ENCODE measurements around the gene PIWIL4. TPM values are rescaled to one million over a fixed set of nuclear protein-coding genes. Genes with fewer than 3 reads are reported as not detected.

PIWIL4 gene
- total RNA-seq, 2 donors from 2014 or later: 6.3 to 6.7 TPM

DNA sequence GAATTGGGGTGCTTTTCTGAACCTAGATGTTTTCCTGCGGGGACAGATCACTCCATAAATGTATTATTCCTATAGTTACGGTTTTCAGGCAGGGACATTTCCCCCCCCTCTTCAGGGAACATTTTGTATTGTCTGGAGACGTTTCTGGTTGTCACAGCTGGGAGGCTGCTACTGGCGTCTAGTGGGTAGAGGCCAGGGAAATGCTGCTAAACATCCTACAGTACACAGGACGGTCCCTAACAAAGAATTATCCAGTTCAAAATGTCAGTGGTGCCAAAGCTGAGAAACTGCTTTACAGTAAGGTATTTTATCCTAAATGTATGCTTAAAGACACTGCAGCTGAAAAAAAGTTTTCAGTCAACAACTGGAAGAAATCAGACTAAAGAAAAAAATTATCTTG, 19.4 kb downstream of the PIWIL4 start:
- H3K27ac ChIP-seq: no peak overlapping the region
- H3K9me3 ChIP-seq: no peaks in the 10 kb centered on the region
- intact Hi-C loops (cut with DNase I): no loop called here
- no peaks in the 10 kb centered on the region for H3K36me3 ChIP-seq
- no peaks in the 10 kb centered on the region for H3K4me1 ChIP-seq
- H3K9ac ChIP-seq (ENCODE audit: low read depth in 2 of 2, low read length in 2 of 2): no peak overlapping the region
- no peak for DNase-seq
- TF ChIP-seq, protein P1, sequence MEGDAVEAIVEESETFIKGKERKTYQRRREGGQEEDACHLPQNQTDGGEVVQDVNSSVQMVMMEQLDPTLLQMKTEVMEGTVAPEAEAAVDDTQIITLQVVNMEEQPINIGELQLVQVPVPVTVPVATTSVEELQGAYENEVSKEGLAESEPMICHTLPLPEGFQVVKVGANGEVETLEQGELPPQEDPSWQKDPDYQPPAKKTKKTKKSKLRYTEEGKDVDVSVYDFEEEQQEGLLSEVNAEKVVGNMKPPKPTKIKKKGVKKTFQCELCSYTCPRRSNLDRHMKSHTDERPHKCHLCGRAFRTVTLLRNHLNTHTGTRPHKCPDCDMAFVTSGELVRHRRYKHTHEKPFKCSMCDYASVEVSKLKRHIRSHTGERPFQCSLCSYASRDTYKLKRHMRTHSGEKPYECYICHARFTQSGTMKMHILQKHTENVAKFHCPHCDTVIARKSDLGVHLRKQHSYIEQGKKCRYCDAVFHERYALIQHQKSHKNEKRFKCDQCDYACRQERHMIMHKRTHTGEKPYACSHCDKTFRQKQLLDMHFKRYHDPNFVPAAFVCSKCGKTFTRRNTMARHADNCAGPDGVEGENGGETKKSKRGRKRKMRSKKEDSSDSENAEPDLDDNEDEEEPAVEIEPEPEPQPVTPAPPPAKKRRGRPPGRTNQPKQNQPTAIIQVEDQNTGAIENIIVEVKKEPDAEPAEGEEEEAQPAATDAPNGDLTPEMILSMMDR (IDR thresholded peaks at IDR 0.05): no peak
- no peak overlapping the region for H3K4me3 ChIP-seq
- no peaks in the 10 kb centered on the region for H3K27me3 ChIP-seq

DNA sequence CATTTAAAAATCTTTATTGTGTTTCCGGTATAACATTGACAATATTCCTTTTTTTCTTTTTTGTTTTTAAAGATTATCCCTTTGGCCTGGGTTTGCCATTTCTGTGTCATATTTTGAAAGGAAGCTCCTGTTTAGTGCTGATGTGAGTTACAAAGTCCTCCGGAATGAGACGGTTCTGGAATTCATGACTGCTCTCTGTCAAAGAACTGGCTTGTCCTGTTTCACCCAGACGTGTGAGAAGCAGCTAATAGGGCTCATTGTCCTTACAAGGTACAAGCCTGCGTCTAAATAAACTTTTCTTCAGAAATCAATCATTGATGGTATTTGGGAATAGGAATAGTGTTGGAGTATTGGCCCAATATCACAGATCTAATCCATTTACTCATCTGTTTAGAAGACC, 19.8 kb downstream of the PIWIL4 start:
- TF ChIP-seq, protein P1 (IDR thresholded peaks at IDR 0.05): no peak
- Histone ChIP-seq H3K27me3 (no peaks in the 10 kb centered on the region), H3K27ac (no peak overlapping the region), H3K4me3 (no peak overlapping the region), H3K36me3 (no peaks in the 10 kb centered on the region), H3K4me1 (no peaks in the 10 kb centered on the region), H3K9me3 (no peaks in the 10 kb centered on the region), H3K9ac (ENCODE audit: low read depth in 2 of 2, low read length in 2 of 2) (no peak overlapping the region)
- DNase-seq: no peak
- intact Hi-C loops (cut with DNase I): no loop called here

DNA sequence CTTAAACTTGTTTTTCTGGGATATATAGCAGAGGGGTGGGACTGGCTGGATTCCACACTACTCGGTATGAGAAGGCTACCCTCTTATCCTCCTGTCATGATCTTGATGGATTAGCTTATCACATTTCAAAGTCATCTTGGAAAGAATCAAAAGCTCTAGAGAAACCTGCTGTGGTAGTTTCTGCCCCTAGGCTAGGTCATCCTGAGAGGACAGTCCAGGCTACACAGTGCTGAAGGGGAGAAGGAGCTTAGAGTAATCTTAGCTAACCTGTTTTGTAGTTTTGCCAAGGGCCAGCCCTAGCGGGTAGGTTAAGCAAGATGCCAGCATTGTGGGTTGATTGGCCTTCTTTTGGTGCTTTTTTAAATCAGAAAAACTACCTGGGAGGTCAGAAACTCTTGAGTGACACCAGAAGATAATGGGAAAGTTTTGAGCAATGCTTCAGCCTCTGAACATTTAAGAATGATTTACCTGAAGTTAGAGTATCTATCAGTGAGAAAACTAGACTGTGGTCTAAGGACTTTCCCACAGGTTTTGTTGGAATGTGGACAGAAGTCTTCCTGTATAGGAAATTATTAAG, 21.3 kb downstream of the PIWIL4 start:
- Histone ChIP-seq H3K27me3 (no peaks in the 10 kb centered on the region), H3K9me3 (no peaks in the 10 kb centered on the region), H3K4me3 (no peak overlapping the region), H3K4me1 (no peaks in the 10 kb centered on the region), H3K9ac (ENCODE audit: low read depth in 2 of 2, low read length in 2 of 2) (no peak overlapping the region), H3K27ac (no peak overlapping the region), H3K36me3 (no peaks in the 10 kb centered on the region)
- TF ChIP-seq, protein P1 (IDR thresholded peaks at IDR 0.05): no peak
- DNase-seq: no peak
- intact Hi-C loops (cut with DNase I): no loop called here

DNA sequence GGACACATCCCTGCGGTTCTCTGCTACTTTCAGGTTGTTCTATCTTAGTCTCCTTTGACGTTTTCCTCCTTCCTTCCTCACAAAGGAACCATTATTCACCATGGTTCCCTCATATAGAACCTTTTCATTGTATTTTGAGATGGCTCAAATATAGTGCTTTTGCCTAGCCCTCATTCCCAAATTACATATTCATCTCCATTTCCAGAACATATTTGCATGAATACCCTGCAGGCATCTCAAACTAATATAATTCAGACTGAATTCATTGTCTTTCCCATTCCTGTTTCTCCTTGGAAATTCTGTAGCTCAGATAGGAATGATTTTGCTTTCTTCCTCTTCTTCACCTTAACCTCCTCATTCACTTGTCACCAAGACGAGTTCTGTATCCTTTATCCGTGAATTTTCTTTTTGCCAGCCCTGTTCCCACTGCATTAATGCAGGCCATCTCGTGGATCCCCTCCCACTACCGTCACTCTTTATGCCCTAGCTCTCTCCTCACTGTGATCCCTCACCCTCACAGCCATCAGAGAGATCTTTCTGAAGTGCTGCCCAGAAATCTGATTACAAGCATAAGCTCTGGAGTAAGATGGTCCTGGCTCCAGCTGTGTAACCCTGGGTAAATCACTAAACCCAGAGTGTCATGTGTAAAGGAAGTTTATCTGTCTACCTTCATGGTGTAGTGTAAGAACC, 23.3 kb downstream of the PIWIL4 start:
- no peak overlapping the region for H3K27ac ChIP-seq
- H3K9me3 ChIP-seq: no peaks in the 10 kb centered on the region
- no peak for DNase-seq
- no peaks in the 10 kb centered on the region for H3K27me3 ChIP-seq
- intact Hi-C loops (cut with DNase I): no loop called here
- H3K9ac ChIP-seq (ENCODE audit: low read depth in 2 of 2, low read length in 2 of 2): no peak overlapping the region
- H3K36me3 ChIP-seq: no peaks in the 10 kb centered on the region
- TF ChIP-seq, protein P1 (IDR thresholded peaks at IDR 0.05): no peak
- no peak overlapping the region for H3K4me3 ChIP-seq
- no peaks in the 10 kb centered on the region for H3K4me1 ChIP-seq

DNA sequence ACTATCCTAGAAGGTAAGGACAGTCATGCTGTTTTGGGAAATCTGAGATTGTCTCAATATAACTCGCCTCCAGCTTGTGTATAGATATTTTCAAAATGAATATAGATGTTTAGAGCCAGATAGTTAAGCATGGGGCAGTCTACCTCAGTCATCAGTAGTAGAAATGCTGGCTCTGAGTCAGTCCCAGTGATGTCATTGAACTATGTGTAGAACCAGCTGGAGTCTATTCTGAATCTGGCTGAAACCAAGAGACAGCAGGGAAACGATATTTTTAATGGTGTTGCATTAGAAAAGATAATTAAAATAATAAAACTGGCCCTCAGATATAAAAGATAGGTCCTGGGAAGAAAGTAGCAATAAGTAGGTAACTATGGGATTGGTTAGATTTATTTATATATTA, 25.9 kb downstream of the PIWIL4 start:
- Histone ChIP-seq H3K9ac (ENCODE audit: low read depth in 2 of 2, low read length in 2 of 2) (no peak overlapping the region), H3K27ac (no peak overlapping the region), H3K36me3 (no peaks in the 10 kb centered on the region), H3K27me3 (no peaks in the 10 kb centered on the region), H3K4me1 (no peaks in the 10 kb centered on the region), H3K4me3 (no peak overlapping the region), H3K9me3 (no peaks in the 10 kb centered on the region)
- TF ChIP-seq, protein P1 (IDR thresholded peaks at IDR 0.05): no peak
- no peak for DNase-seq
- intact Hi-C loops (cut with DNase I): no loop called here

Measured in colonic mucosa (tissue), 4 donors.